ENCODE results near the gene BAIAP3.
A peak's percentile ranks its signal among the peaks of the same experiment; 100 is the strongest.

BAIAP3 gene

GRCh38 chr16:1333854-1334700 lies 632 bp downstream of the BAIAP3 start:
- no peak for DNase-seq (ENCODE audit: low read depth, low spot score)

GRCh38 chr16:1334739-1335138 lies 1.3 kb downstream of the BAIAP3 start:
- no peak for DNase-seq (ENCODE audit: low read depth, low spot score)

- DNase-seq (ENCODE audit: low read depth, low spot score): no peak
Observed at GRCh38 chr16:1335211-1335971, 1.9 kb downstream of the BAIAP3 start.

GRCh38 chr16:1335996-1336395 lies 2.6 kb downstream of the BAIAP3 start:
- peak; percentile 27 for DNase-seq (ENCODE audit: low read depth, low spot score)

GRCh38 chr16:1336619-1337018 lies 3.2 kb downstream of the BAIAP3 start:
- no peak for DNase-seq (ENCODE audit: low read depth, low spot score)

GRCh38 chr16:1337486-1337885 lies 4.0 kb downstream of the BAIAP3 start:
- DNase-seq (ENCODE audit: low read depth, low spot score): no peak

- DNase-seq (ENCODE audit: low read depth, low spot score): peak; percentile 36
Observed at GRCh38 chr16:1338119-1338730, 4.8 kb downstream of the BAIAP3 start.

GRCh38 chr16:1338855-1339675 lies 5.6 kb downstream of the BAIAP3 start:
- DNase-seq (ENCODE audit: low read depth, low spot score): no peak

- DNase-seq (ENCODE audit: low read depth, low spot score): no peak
Observed at GRCh38 chr16:1340730-1341494, 7.5 kb downstream of the BAIAP3 start.

GRCh38 chr16:1341495-1342420 lies 8.3 kb downstream of the BAIAP3 start:
- no peak for DNase-seq (ENCODE audit: low read depth, low spot score)

GRCh38 chr16:1342526-1343427 lies 9.3 kb downstream of the BAIAP3 start:
- DNase-seq (ENCODE audit: low read depth, low spot score): peak; percentile 98

GRCh38 chr16:1343428-1344242 lies 10.2 kb downstream of the BAIAP3 start:
- DNase-seq (ENCODE audit: low read depth, low spot score): no peak

- DNase-seq (ENCODE audit: low read depth, low spot score): no peak
Observed at GRCh38 chr16:1344499-1344898, 11.1 kb downstream of the BAIAP3 start.

GRCh38 chr16:1345087-1345486 lies 11.6 kb downstream of the BAIAP3 start:
- DNase-seq (ENCODE audit: low read depth, low spot score): no peak

- no peak for DNase-seq (ENCODE audit: low read depth, low spot score)
Observed at GRCh38 chr16:1345651-1346421, 12.4 kb downstream of the BAIAP3 start.

GRCh38 chr16:1346422-1347285 lies 13.2 kb downstream of the BAIAP3 start:
- DNase-seq (ENCODE audit: low read depth, low spot score): no peak
